ENCODE data around the gene STX1A.
A peak's percentile ranks its signal among the peaks of the same experiment; 100 is the strongest.

STX1A gene

GRCh38 chr7:73715648-73716317 is 3.7 kb downstream of the STX1A start (continued):
- TF ChIP-seq OVOL3 (tag by site-specific recombination; IDR thresholded peaks at IDR 0.05) (no peak), ZNF10 (tag by site-specific recombination; IDR thresholded peaks at IDR 0.05) (peak; percentile 67), KLF10 (tag by site-specific recombination; IDR thresholded peaks at IDR 0.05) (peak; percentile 94), ZNF843 (tag by site-specific recombination; IDR thresholded peaks at IDR 0.05) (peak; percentile 60), KLF7 (tag by site-specific recombination; IDR thresholded peaks at IDR 0.05; ENCODE audit: borderline replicate concordance) (0 out of 2 replicates have a peak, but pooled peaks have one; percentile 35), YY2 (tag by site-specific recombination; IDR thresholded peaks at IDR 0.05) (no peak), ZBTB17 (tag by site-specific recombination; IDR thresholded peaks at IDR 0.05) (peak; percentile 8), ZNF626 (tag by site-specific recombination; IDR thresholded peaks at IDR 0.05) (no peak), SP3 (tag by site-specific recombination; IDR thresholded peaks at IDR 0.05) (peak; percentile 38; the same call in 1 of the 2 replicates), ZNF660 (tag by site-specific recombination; IDR thresholded peaks at IDR 0.05) (peak; percentile 81), ZNF394 (tag by site-specific recombination; IDR thresholded peaks at IDR 0.05; ENCODE audit: borderline replicate concordance) (peak; percentile 61; the same call in 1 of the 2 replicates), ZXDB (tag by site-specific recombination; IDR thresholded peaks at IDR 0.05) (peak; percentile 45; the same call in 1 of the 2 replicates), ZNF274 (IDR thresholded peaks at IDR 0.05; ENCODE audit: low read length) (no peak), ZNF274 (tag by site-specific recombination; IDR thresholded peaks at IDR 0.05; ENCODE audit: borderline replicate concordance) (no peak), ZNF366 (tag by site-specific recombination; conservative IDR thresholded peaks at IDR 0.05) (peak; percentile 65), ZIC2 (tag by site-specific recombination; IDR thresholded peaks at IDR 0.05) (peak; percentile 82), BCL11A (tag by site-specific recombination; IDR thresholded peaks at IDR 0.05; ENCODE audit: low read depth) (peak; percentile 79), FEZF1 (tag by site-specific recombination; IDR thresholded peaks at IDR 0.05) (peak; percentile 59; the same call in 1 of the 2 replicates), ZNF184 (tag by site-specific recombination; IDR thresholded peaks at IDR 0.05) (peak; percentile 90), TCF7L2 (IDR thresholded peaks at IDR 0.05; ENCODE audit: borderline replicate concordance, low read depth, low read length) (peak; percentile 23; the same call in 1 of the 2 replicates), YY1 (tag by site-specific recombination; IDR thresholded peaks at IDR 0.05) (no peak), KLF8 (tag by site-specific recombination; IDR thresholded peaks at IDR 0.05) (peak; percentile 47; the same call in 1 of the 2 replicates), ZNF777 (tag by site-specific recombination; IDR thresholded peaks at IDR 0.05; ENCODE audit: borderline replicate concordance) (no peak), ZBTB21 (tag by site-specific recombination; IDR thresholded peaks at IDR 0.05) (peak; percentile 18; the same call in 1 of the 2 replicates), ZNF629 (tag by site-specific recombination; IDR thresholded peaks at IDR 0.05) (peak; percentile 84), ZNF324 (tag by site-specific recombination; IDR thresholded peaks at IDR 0.05) (peak; percentile 62; the same call in 1 of the 2 replicates), ZNF24 (tag by site-specific recombination; IDR thresholded peaks at IDR 0.05) (peak; percentile 87), ZSCAN16 (tag by site-specific recombination; IDR thresholded peaks at IDR 0.05) (peak; percentile 77; the same call in 1 of the 2 replicates), ZNF292 (tag by site-specific recombination; IDR thresholded peaks at IDR 0.05; ENCODE audit: borderline replicate concordance, low read depth) (no peak), GLIS2 (tag by site-specific recombination; IDR thresholded peaks at IDR 0.05) (peak; percentile 84), ZNF558 (tag by site-specific recombination; IDR thresholded peaks at IDR 0.05) (no peak; the same call in 1 of the 2 replicates), ZNF248 (tag by site-specific recombination; IDR thresholded peaks at IDR 0.05) (no peak)
- TF ChIP-seq, protein P1, sequence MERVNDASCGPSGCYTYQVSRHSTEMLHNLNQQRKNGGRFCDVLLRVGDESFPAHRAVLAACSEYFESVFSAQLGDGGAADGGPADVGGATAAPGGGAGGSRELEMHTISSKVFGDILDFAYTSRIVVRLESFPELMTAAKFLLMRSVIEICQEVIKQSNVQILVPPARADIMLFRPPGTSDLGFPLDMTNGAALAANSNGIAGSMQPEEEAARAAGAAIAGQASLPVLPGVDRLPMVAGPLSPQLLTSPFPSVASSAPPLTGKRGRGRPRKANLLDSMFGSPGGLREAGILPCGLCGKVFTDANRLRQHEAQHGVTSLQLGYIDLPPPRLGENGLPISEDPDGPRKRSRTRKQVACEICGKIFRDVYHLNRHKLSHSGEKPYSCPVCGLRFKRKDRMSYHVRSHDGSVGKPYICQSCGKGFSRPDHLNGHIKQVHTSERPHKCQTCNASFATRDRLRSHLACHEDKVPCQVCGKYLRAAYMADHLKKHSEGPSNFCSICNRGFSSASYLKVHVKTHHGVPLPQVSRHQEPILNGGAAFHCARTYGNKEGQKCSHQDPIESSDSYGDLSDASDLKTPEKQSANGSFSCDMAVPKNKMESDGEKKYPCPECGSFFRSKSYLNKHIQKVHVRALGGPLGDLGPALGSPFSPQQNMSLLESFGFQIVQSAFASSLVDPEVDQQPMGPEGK (tag by site-specific recombination; IDR thresholded peaks at IDR 0.05): peak; percentile 83
- TF ChIP-seq, protein P2, sequence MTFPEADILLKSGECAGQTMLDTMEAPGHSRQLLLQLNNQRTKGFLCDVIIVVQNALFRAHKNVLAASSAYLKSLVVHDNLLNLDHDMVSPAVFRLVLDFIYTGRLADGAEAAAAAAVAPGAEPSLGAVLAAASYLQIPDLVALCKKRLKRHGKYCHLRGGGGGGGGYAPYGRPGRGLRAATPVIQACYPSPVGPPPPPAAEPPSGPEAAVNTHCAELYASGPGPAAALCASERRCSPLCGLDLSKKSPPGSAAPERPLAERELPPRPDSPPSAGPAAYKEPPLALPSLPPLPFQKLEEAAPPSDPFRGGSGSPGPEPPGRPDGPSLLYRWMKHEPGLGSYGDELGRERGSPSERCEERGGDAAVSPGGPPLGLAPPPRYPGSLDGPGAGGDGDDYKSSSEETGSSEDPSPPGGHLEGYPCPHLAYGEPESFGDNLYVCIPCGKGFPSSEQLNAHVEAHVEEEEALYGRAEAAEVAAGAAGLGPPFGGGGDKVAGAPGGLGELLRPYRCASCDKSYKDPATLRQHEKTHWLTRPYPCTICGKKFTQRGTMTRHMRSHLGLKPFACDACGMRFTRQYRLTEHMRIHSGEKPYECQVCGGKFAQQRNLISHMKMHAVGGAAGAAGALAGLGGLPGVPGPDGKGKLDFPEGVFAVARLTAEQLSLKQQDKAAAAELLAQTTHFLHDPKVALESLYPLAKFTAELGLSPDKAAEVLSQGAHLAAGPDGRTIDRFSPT (tag by site-specific recombination; IDR thresholded peaks at IDR 0.05): peak; percentile 77
- TF ChIP-seq, protein P3, sequence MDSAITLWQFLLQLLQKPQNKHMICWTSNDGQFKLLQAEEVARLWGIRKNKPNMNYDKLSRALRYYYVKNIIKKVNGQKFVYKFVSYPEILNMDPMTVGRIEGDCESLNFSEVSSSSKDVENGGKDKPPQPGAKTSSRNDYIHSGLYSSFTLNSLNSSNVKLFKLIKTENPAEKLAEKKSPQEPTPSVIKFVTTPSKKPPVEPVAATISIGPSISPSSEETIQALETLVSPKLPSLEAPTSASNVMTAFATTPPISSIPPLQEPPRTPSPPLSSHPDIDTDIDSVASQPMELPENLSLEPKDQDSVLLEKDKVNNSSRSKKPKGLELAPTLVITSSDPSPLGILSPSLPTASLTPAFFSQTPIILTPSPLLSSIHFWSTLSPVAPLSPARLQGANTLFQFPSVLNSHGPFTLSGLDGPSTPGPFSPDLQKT (IDR thresholded peaks at IDR 0.05; ENCODE audit: borderline replicate concordance, low read depth, low read length): no peak
- TF ChIP-seq, protein P4, sequence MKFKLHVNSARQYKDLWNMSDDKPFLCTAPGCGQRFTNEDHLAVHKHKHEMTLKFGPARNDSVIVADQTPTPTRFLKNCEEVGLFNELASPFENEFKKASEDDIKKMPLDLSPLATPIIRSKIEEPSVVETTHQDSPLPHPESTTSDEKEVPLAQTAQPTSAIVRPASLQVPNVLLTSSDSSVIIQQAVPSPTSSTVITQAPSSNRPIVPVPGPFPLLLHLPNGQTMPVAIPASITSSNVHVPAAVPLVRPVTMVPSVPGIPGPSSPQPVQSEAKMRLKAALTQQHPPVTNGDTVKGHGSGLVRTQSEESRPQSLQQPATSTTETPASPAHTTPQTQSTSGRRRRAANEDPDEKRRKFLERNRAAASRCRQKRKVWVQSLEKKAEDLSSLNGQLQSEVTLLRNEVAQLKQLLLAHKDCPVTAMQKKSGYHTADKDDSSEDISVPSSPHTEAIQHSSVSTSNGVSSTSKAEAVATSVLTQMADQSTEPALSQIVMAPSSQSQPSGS (tag by site-specific recombination; IDR thresholded peaks at IDR 0.05; ENCODE audit: low read depth): no peak

Data from HEK293 (cell line).